ENCODE measurements around the gene ARMC7.

ARMC7 gene

GRCh38 chr17:75064040-75064439 is 45.7 kb upstream of the ARMC7 start:
- TF ChIP-seq CTCF (IDR thresholded peaks at IDR 0.05; ENCODE audit: control insufficient read depth, insufficient read depth, low read depth, low read length, missing control alignments), result no peak
- no peak for DNase-seq (ENCODE audit: low read depth)

GRCh38 chr17:75064460-75064859 is 45.3 kb upstream of the ARMC7 start:
- TF ChIP-seq CTCF (IDR thresholded peaks at IDR 0.05; ENCODE audit: control insufficient read depth, insufficient read depth, low read depth, low read length, missing control alignments), result no peak
- no peak overlapping the region for H3K4me3 ChIP-seq (ENCODE audit: control insufficient read depth, low read depth, low read length)
- DNase-seq (ENCODE audit: low read depth), result no peak

More at GRCh38 chr17:75064040-75064439, 45.7 kb upstream of the ARMC7 start:
- no peak overlapping the region for H3K4me3 ChIP-seq (ENCODE audit: control insufficient read depth, low read depth, low read length)

GRCh38 chr17:75064867-75065561 is 44.8 kb upstream of the ARMC7 start:
- no peak for DNase-seq (ENCODE audit: low read depth)
- H3K4me3 ChIP-seq (ENCODE audit: control insufficient read depth, low read depth, low read length), result no peak overlapping the region
- no peak for TF ChIP-seq CTCF (IDR thresholded peaks at IDR 0.05; ENCODE audit: control insufficient read depth, insufficient read depth, low read depth, low read length, missing control alignments)

GRCh38 chr17:75065562-75066151 is 44.1 kb upstream of the ARMC7 start:
- DNase-seq (ENCODE audit: low read depth), result no peak
- TF ChIP-seq CTCF (IDR thresholded peaks at IDR 0.05; ENCODE audit: control insufficient read depth, insufficient read depth, low read depth, low read length, missing control alignments), result no peak
- no peak overlapping the region for H3K4me3 ChIP-seq (ENCODE audit: control insufficient read depth, low read depth, low read length)

- no peak overlapping the region for H3K4me3 ChIP-seq (ENCODE audit: control insufficient read depth, low read depth, low read length)
- no peak for DNase-seq (ENCODE audit: low read depth)
- TF ChIP-seq CTCF (IDR thresholded peaks at IDR 0.05; ENCODE audit: control insufficient read depth, insufficient read depth, low read depth, low read length, missing control alignments), result no peak
Measured at GRCh38 chr17:75067856-75068255, 41.9 kb upstream of the ARMC7 start.

GRCh38 chr17:75068750-75069149 is 41.0 kb upstream of the ARMC7 start:
- no peak for DNase-seq (ENCODE audit: low read depth)
- TF ChIP-seq CTCF (IDR thresholded peaks at IDR 0.05; ENCODE audit: control insufficient read depth, insufficient read depth, low read depth, low read length, missing control alignments), result no peak
- no peak overlapping the region for H3K4me3 ChIP-seq (ENCODE audit: control insufficient read depth, low read depth, low read length)

Data from AG09309 (cell line).